ENCODE measurements around the gene ARID1B.
"Not testable (repeated sequence)": the region's sequence is repeated elsewhere in the genome, so short reads cannot be mapped to it uniquely, and the experiment has no call there.

ARID1B gene

DNA sequence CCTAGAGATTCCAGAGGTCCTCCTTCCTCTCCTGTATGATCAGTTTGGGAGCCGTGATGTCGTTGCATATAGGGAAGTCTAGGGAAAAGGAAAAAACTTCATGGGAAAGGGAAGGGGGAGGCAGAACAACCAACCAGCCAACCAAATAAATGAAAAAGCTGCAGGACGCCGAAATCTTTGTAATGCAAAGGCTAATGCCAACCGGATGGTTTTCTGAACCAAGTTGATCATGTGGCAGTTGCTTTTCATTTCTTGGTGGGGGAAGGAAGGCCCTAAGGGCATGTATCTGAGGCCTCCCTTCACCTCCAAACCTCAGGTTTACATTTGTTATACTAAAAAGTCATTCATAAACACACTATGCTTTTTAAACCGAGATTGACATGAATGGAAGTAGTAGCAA is 167.2 kb downstream of the ARID1B start:
- no peak for DNase-seq

- DNase-seq: not testable (repeated sequence)
These were observed 168.6 kb downstream of the ARID1B start for GRCh38 chr6:156945789-156946172.

DNA sequence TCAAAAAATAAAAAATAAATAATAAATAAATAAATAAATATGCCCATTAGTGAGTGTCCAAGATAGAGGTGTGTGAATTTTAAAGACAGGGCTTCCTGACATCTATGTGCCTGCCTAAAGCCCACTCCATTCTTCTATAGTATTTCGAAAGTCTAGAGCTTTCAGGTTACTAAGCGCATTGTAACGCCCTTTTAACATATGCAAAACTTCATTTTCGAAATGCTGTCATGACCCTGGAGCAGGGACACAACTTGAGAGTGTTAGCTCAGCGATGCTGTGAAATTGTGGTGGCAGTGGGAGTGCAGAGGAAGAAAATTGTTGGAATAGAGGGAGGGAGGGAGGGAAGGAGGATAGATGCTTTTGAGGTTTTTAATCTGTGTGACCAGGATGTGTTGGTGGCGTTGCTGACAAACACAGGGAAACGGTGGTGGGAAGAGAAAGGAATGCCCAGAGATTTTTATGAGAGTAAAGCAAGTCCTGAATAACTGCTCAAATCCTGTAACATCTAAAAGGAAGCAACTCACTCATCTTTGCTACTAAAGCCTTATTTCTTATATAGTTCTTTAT is 169.3 kb downstream of the ARID1B start:
- DNase-seq: no peak

- DNase-seq: no peak
These were observed 171.1 kb downstream of the ARID1B start for GRCh38 chr6:156948277-156948676.

- peak; percentile 47 for DNase-seq
These were observed 171.6 kb downstream of the ARID1B start for GRCh38 chr6:156948807-156949206.

DNA sequence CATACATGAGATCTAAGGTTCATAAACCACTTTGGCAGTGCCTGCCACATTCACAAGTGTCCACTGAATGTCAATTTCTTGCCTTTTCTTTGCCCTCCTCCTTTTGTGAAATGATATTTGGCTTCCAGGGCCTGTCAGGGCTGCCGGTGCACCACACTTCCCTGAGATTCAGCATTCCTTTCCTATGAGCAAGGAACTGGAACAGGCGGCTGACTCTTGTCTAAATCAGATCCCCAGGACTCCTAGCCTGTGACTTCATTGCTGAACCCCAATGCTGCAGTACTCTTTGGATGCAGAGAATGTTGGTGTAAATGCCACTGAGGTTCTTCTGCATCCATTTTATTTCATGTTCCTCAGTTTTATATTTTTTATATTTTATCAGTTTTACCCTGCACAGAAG is 172.2 kb downstream of the ARID1B start:
- peak; percentile 62 for DNase-seq

DNA sequence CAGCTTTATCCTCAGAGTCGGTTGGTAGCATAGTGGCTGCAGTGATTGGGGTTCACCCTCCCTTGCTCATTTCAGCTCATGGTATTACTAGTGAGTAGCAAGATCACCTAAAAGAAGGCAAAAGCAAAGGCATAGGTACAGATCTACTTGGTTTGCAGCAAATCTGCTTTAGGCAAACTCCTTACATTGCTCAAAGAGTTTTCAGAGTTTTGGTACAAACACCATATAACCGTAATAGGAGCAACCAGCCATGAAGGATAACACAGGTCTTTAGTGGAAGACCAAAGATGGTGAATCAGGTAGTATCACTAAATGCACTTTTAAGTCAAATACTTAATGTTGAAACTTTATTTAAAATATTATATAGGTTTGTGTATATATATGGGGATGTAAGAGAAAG is 172.9 kb downstream of the ARID1B start:
- no peak for DNase-seq

GRCh38 chr6:156950531-156950930 is 173.4 kb downstream of the ARID1B start:
- no peak for DNase-seq

- DNase-seq: no peak
These were observed 175.2 kb downstream of the ARID1B start for GRCh38 chr6:156952401-156952800.

GRCh38 chr6:156953127-156953478 is 175.9 kb downstream of the ARID1B start:
- no peak for DNase-seq

DNA sequence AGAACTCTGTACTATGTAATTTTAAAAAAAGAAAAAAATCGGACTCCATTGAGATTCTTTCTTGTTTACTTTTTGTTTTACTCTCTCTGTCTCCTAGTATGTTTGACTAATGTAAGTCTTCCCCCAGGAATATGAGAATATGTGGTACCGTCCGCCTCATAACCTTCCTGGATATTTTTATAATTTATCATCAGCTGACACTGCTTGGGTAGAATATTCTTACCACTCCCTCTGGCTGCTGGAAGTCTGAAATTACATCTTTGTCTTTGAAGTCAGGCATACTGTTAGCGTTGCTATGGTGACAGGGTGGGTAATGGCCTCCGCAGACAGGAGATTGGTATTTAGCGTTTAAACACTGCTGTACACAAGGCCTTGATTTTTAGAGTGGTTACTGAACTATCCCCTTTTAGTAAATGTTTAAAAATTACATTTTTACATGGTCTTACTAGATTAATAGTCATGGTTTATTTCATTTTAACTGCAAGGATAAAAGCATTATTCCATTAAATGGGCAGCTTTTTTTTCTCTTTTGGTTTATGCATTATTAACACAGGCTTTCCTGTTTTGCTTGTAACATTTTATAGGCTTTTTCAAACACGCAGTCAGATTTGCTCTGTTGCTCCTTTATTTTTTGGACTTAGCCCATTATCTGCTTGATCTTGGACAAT is 176.4 kb downstream of the ARID1B start:
- peak; percentile 80 for DNase-seq

DNA sequence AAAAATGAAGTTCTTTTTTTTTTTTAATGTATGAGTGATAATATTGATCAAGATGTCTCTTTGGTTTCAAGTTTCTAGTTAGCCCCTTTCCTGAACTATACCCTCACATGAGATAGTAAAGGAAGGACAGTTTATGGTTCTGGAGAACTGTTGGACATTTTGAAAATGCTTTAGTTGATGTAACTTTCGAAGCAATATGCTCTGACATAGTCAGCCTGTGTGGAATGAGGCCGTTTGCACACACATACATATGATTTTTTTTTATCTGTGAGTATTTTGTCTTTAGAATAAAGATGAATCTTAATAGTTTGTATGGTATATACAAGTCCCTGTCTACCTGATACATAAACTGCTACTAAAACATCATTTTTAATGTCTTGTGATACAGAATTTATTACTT is 177.0 kb downstream of the ARID1B start:
- DNase-seq: no peak

DNA sequence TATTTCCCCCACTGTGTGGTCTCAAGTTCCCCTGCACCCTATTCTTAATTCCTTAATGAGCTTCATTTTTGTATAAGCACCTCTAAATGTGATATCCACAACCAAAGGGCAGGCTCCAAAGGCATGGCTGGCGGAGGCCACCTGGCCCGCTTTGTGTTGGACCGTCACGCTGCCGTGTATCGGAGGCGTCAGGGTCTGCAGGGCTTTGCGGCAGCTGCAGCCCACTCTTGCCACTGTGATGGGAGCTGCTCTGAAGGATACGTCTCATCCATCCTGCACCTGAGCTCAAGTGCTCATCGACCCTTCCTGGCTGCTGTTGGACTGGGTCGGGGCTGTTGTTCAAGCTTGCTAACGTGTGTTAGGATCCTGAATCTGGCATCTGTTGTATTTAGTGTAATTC is 177.6 kb downstream of the ARID1B start:
- no peak for DNase-seq

DNA sequence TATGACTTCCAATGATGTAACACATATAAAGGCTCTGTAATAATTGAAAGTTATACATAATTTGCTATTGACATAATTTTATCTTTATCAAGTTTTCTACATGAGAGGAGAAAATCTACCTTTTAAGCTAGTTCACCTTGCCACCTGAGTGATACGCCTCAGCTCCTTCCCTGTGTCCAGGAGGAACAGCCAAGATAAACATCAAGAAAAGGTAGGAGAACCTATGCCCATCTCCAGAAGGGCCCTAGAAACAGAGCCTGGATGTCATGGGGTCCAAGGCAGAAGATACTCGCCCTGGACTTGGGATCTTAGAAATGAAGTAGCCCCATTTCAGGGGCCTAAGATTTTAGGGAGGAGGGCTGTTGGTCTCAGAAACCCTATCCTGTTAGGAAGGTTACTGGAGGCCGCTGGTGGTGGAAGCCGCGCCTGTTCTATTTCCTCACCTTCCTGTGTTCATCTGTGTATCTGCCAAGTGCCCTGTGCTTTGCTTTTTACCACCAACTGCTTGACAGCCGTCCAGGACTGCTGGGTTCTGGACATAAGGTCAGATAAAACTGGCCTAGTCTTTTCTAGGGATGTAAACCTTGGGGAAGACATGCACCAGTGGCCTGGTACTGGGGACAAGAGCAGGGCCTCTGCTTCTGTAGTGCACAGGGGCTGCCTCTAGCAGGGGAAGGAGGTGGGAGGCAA is 178.5 kb downstream of the ARID1B start:
- no peak for DNase-seq

DNA sequence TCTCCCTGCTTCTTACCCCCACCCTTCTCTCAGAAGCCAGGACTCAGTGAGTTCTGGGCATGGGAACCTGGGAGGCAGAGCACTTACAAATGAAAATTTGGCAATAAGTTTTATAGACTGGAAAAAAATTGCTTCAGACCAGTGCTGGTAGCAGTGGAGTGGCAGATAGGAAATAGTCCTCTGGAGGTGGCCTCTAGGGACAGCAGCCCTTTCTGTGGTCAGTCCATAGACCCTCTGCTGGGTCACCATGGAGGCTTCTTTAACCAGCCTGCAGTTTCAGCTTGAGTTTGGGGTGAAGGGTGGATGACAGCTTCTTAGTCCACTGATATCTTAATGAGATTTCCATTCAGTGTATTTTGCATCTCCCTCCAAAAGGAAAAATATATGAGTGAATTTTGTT is 179.1 kb downstream of the ARID1B start:
- no peak for DNase-seq

DNA sequence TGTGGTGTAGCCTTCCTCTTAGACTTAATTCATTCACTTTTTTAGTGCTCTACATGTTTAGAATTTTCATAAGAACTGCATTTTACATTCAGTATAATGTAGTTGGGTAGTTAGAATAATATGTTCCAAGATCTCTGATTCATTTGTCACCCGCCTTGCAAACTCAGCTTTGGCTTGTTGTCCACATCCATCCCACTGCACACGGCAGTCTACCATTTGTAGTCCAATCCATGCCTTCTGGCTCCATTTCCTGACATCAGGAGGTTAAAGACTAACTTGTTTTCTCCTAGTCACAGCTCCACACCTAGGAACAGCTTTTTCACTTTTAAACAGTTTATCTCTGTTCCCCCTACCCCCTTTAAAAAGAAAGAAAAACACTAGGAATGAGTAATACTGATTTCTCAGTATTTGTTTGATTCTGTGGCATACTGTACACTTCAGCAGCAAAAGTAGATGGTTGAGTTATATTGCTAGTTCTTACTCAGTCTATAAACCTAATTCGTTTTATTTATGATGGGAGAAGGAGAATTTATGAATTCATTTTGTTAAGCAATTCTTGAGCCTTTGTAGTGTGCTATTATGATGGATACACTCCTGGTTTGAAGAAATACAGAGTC is 180.9 kb downstream of the ARID1B start:
- no peak for DNase-seq

GRCh38 chr6:156960525-156960924 is 183.3 kb downstream of the ARID1B start:
- DNase-seq: no peak

- DNase-seq: no peak
These were observed 184.2 kb downstream of the ARID1B start for GRCh38 chr6:156961282-156961892.

DNA sequence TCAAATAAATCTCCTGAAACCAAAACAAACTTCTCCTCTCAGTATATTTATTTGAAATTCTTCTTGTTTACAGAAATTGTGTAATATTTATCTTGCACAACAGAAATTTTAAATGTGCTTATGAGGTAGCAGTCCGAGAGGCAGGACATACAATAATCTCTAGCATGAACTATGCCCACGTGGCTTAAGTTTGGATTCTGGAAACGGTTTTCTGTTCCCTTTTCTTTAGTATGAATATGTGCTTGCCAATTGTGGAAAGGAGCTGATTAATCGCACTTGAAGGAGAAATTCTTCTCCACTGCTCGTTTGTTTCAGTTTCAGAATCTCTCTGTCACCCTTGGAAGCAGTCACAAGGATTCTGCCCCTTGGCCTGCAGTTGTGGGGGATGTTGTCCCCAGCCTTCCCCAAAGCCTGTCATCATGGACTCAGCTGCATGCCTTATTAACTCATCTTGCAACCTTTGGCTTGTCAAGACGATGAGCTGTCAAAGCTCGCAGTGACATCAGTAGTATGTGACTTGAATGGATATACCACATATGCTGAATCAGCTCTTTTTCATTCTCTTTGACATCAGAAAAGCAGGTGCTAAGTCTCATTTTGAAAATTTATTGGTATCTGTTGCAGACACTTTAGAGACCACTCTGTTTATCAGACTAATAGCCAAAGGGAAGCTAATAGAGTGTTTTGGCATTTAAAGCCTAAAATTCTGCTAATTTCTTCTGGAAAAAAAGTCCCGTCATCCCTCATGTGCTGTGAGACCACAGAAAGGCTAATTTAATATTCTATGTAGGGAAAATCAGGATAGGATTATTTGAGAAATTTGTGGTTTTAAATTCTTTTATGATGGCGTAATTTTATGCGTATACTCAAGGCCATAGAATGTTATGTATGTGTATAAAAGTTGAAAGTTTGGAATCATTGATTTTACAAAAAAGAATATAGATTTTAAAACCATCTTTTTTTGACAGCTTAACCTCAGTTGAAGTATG is 186.8 kb downstream of the ARID1B start:
- DNase-seq: no peak

- DNase-seq: no peak
These were observed 190.7 kb downstream of the ARID1B start for GRCh38 chr6:156967852-156968251.

GRCh38 chr6:156969233-156969632 is 192.1 kb downstream of the ARID1B start:
- no peak for DNase-seq

DNA sequence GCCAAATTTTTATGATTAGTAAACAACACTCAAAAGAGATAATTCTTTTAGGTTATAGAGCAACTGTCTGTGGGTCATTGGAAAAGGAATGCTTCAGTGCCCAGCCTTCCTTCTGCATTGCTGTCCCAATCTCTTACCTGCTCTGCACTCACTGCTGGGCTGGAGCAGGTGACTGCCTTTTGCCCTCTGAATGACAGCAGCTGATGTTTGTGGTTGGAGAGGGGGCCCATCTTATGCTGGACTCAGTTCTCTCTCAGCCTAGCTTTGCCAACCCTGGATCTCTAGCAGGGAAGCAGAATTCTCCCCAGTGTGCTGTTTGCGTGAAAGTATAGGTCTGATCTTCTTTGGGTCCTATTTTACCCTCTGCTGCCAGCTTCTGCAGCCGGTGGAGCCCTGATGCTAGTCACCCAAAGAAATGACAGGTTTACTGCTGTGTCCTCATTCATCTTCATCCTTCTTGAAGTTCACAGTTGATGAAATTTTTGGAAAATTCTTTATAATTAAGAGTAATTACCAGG is 193.5 kb downstream of the ARID1B start:
- no peak for DNase-seq
